Neural cell (in vitro differentiated cells): ENCODE results near the gene CFAP61. TPM values are rescaled to one million over a fixed set of nuclear protein-coding genes. Genes with fewer than 3 reads are reported as not detected.

Experiments
- H2AFZ ChIP-seq: fragments of 200-600, 300-800 bp; sonication (generic), shearing (Covaris generic); 2 replicates; pipeline ENCODE4 v1.6.0; 2014; ENCODE audit warnings: low read depth, mild to moderate bottlenecking, antibody characterized with exemption, low read length, moderate library complexity
- H3F3A ChIP-seq: fragments of 200-600 bp; shearing (Covaris generic); 2 replicates; pipeline ENCODE4 v1.6.1; 2016; ENCODE audit warnings: mild to moderate bottlenecking, moderate library complexity, mixed read lengths, antibody characterized with exemption, low read length; ENCODE audit not compliant: insufficient read depth, poor library complexity, severe bottlenecking
- H3K27ac ChIP-seq: fragments of 200-600, 300-800 bp; sonication (generic), shearing (Covaris generic); 2 replicates; pipeline ENCODE4 v1.5.1; 2014; ENCODE audit warnings: mild to moderate bottlenecking, low read length, moderate library complexity
- H3K27me3 ChIP-seq: fragments of 300-800, 200-600 bp; sonication (generic), shearing (Covaris generic); 2 replicates; pipeline ENCODE4 v1.6.0; 2014; ENCODE audit warnings: mild to moderate bottlenecking, low read depth, low read length, moderate library complexity; ENCODE audit not compliant: insufficient read depth
- H3K36me3 ChIP-seq: fragments of 300-800, 200-600 bp; sonication (generic), shearing (Covaris generic); 2 replicates; pipeline ENCODE4 v1.5.1; 2014; ENCODE audit warnings: mild to moderate bottlenecking, antibody characterized with exemption, low read length, moderate library complexity; ENCODE audit not compliant: insufficient read depth
- H3K4me2 ChIP-seq: fragments of 300-800, 200-600 bp; sonication (generic), shearing (Covaris generic); 2 replicates; pipeline ENCODE4 v1.6.0; 2014; ENCODE audit warnings: mild to moderate bottlenecking, low read length
- H3K4me3 ChIP-seq: fragments of 300-800, 200-600 bp; sonication (generic), shearing (Covaris generic); 2 replicates; pipeline ENCODE4 v1.5.1; 2014; ENCODE audit warnings: mild to moderate bottlenecking, low read length, moderate library complexity
- H3K79me2 ChIP-seq: fragments of 200-600 bp; shearing (Covaris generic); replicated peaks from 2 replicates; pipeline ENCODE4 v1.6.0; 2014; ENCODE audit warnings: mild to moderate bottlenecking, low read length, moderate library complexity; ENCODE audit not compliant: insufficient read depth
- H3K9ac ChIP-seq: fragments of 300-800, 200-600 bp; sonication (generic), shearing (Covaris generic); 2 replicates; pipeline ENCODE4 v1.6.1; 2016; ENCODE audit warnings: mild to moderate bottlenecking, low read length, mixed read lengths
- H3K9me2 ChIP-seq: fragments of 200-600 bp; shearing (Covaris generic); 2 replicates; pipeline ENCODE4 v1.6.1; 2016; ENCODE audit warnings: mild to moderate bottlenecking, low read length, mixed read lengths; ENCODE audit not compliant: insufficient read depth
- H3K9me3 ChIP-seq: fragments of 200-600, 300-800 bp; sonication (generic), shearing (Covaris generic); 2 replicates; pipeline ENCODE4 v1.6.1; 2016; ENCODE audit warnings: mild to moderate bottlenecking, mixed run types, low read length, moderate library complexity, mixed read lengths
- H4K20me1 ChIP-seq: fragments of 200-600 bp; shearing (Covaris generic); 2 replicates; pipeline ENCODE4 v1.6.1; 2016; ENCODE audit warnings: mild to moderate bottlenecking, mixed run types; ENCODE audit not compliant: insufficient read depth
- EP300 ChIP-seq: fragments of 450-650 bp; conservative IDR thresholded peaks from 2 replicates; pipeline ENCODE4 v1.6.1; 2014; ENCODE audit warnings: antibody characterized with exemption, mild to moderate bottlenecking, moderate library complexity; ENCODE audit not compliant: poor library complexity, severe bottlenecking
- EZH2 ChIP-seq: fragments of 200-600, 300-800 bp; shearing (Covaris generic), sonication (generic); IDR thresholded peaks from 2 replicates; pipeline ENCODE4 v1.6.1; 2014; ENCODE audit warnings: antibody characterized with exemption, low read length, borderline replicate concordance, mild to moderate bottlenecking; ENCODE audit not compliant: insufficient read depth, poor library complexity, severe bottlenecking
- MXI1 ChIP-seq: fragments of 450-650 bp; conservative IDR thresholded peaks from 2 replicates; pipeline ENCODE4 v1.6.1; 2014; ENCODE audit warnings: antibody characterized with exemption, mild to moderate bottlenecking; ENCODE audit not compliant: poor library complexity, severe bottlenecking
- POLR2AphosphoS5 ChIP-seq: IDR thresholded peaks from 2 replicates; pipeline ENCODE4 v1.6.1; 2012
- RAD21 ChIP-seq: fragments of 450-650 bp; conservative IDR thresholded peaks from 2 replicates; pipeline ENCODE4 v1.6.1; 2014; ENCODE audit warnings: antibody characterized with exemption, mild to moderate bottlenecking, moderate library complexity
- SMC3 ChIP-seq: fragments of 450-650 bp; conservative IDR thresholded peaks from 2 replicates; pipeline ENCODE4 v1.6.1; 2014; ENCODE audit warnings: antibody characterized with exemption, mild to moderate bottlenecking, moderate library complexity; ENCODE audit not compliant: poor library complexity
- TAF1 ChIP-seq: IDR thresholded peaks from 2 replicates; pipeline ENCODE4 v1.6.1; 2012; ENCODE audit warnings: low read depth
- polyA plus RNA-seq: library from polyadenylated mRNA; depleted of rRNA; stranded (reverse); fragments of >200 nt; gene quantifications from 2 replicates; pipeline ENCODE4 v1.2.3, GENCODE V29; 2014
- TF ChIP-seq, protein P1 (sequence below): IDR thresholded peaks from 2 replicates; pipeline ENCODE4 v1.6.1; 2012; ENCODE audit warnings: borderline replicate concordance
- TF ChIP-seq, protein P2 (sequence below): fragments of 450-650 bp; IDR thresholded peaks from 2 replicates; pipeline ENCODE4 v1.5.1; 2014; ENCODE audit warnings: antibody characterized with exemption, mild to moderate bottlenecking, moderate library complexity; ENCODE audit not compliant: poor library complexity, severe bottlenecking

CFAP61 gene
- polyA plus RNA-seq, 1 donor from 2014 or later = 0.42 TPM

DNA sequence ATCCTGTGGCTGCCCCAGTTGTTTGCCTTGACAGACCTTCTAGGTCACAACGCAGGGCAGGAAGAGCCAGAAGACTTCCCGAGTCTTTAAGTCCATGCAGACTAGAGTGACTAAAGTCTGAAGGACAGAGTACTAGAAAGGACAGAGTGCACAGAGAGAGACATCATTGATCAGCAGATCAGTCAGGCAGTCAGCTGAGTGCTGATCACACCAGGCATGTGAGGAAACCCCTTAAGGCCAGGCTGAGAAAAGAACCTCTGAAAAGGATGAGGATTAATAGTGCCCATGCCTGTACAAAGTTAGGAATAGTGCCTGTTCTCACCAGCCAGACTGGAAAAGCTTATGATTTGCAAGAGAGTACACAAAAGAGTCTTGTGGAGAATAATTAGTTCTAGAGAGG lies 91.3 kb downstream of the CFAP61 start:
- Histone ChIP-seq H3K27me3 (no peaks in the 10 kb centered on the region), H3K79me2 (no peaks in the 10 kb centered on the region), H3K9me2 (no peaks in the 10 kb centered on the region), H3K9ac (no peak overlapping the region), H4K20me1 (no peaks in the 10 kb centered on the region), H3K9me3 (no peaks in the 10 kb centered on the region), H3K4me2 (no peak overlapping the region), H3K4me3 (no peak overlapping the region), H3K36me3 (no peaks in the 10 kb centered on the region), H2AFZ (no peak overlapping the region), H3K27ac (no peak overlapping the region), H3F3A (no peaks in the 10 kb centered on the region)
- TF ChIP-seq EP300 (no peak), RAD21 (no peak), SMC3 (no peak), EZH2 (no peak), MXI1 (no peak), POLR2AphosphoS5 (no peak), TAF1 (no peak)
- TF ChIP-seq, protein P1, sequence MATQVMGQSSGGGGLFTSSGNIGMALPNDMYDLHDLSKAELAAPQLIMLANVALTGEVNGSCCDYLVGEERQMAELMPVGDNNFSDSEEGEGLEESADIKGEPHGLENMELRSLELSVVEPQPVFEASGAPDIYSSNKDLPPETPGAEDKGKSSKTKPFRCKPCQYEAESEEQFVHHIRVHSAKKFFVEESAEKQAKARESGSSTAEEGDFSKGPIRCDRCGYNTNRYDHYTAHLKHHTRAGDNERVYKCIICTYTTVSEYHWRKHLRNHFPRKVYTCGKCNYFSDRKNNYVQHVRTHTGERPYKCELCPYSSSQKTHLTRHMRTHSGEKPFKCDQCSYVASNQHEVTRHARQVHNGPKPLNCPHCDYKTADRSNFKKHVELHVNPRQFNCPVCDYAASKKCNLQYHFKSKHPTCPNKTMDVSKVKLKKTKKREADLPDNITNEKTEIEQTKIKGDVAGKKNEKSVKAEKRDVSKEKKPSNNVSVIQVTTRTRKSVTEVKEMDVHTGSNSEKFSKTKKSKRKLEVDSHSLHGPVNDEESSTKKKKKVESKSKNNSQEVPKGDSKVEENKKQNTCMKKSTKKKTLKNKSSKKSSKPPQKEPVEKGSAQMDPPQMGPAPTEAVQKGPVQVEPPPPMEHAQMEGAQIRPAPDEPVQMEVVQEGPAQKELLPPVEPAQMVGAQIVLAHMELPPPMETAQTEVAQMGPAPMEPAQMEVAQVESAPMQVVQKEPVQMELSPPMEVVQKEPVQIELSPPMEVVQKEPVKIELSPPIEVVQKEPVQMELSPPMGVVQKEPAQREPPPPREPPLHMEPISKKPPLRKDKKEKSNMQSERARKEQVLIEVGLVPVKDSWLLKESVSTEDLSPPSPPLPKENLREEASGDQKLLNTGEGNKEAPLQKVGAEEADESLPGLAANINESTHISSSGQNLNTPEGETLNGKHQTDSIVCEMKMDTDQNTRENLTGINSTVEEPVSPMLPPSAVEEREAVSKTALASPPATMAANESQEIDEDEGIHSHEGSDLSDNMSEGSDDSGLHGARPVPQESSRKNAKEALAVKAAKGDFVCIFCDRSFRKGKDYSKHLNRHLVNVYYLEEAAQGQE = no peak
- TF ChIP-seq, protein P2, sequence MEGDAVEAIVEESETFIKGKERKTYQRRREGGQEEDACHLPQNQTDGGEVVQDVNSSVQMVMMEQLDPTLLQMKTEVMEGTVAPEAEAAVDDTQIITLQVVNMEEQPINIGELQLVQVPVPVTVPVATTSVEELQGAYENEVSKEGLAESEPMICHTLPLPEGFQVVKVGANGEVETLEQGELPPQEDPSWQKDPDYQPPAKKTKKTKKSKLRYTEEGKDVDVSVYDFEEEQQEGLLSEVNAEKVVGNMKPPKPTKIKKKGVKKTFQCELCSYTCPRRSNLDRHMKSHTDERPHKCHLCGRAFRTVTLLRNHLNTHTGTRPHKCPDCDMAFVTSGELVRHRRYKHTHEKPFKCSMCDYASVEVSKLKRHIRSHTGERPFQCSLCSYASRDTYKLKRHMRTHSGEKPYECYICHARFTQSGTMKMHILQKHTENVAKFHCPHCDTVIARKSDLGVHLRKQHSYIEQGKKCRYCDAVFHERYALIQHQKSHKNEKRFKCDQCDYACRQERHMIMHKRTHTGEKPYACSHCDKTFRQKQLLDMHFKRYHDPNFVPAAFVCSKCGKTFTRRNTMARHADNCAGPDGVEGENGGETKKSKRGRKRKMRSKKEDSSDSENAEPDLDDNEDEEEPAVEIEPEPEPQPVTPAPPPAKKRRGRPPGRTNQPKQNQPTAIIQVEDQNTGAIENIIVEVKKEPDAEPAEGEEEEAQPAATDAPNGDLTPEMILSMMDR = no peak

DNA sequence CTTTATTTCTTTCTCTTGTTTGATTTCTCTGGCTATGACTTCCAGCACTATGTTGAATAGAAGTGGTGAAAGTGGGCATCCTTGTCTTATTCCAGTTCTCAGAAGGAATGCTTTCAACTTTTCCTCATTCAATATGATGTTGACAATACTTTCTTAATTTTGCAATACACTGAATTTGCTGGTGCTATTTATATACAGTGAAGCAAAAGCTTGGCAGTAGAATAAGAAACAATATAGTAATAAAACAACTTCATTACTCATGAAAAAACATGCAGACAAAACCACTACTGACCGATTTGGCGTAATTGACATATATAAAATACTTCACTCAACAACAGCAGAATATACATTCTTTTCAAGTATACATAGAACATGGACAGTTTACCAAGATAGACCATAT lies 96.4 kb downstream of the CFAP61 start:
- Histone ChIP-seq H2AFZ (no peak overlapping the region), H3K9me3 (no peaks in the 10 kb centered on the region), H3K4me3 (no peak overlapping the region), H3K79me2 (no peaks in the 10 kb centered on the region), H3F3A (no peaks in the 10 kb centered on the region), H3K4me2 (no peak overlapping the region), H3K36me3 (no peaks in the 10 kb centered on the region), H4K20me1 (no peaks in the 10 kb centered on the region), H3K27me3 (no peaks in the 10 kb centered on the region), H3K9me2 (no peaks in the 10 kb centered on the region), H3K27ac (no peak overlapping the region), H3K9ac (no peak overlapping the region)
- TF ChIP-seq, protein P2 = no peak
- TF ChIP-seq EP300 (no peak), RAD21 (no peak), POLR2AphosphoS5 (no peak), TAF1 (no peak), MXI1 (no peak)
- TF ChIP-seq, protein P1 = no peak
